Measurements from ENCODE around the gene TSHZ2.
"Not testable (repeated sequence)": the region's sequence is repeated elsewhere in the genome, so short reads cannot be mapped to it uniquely, and the experiment has no call there.

Gene TSHZ2

DNA sequence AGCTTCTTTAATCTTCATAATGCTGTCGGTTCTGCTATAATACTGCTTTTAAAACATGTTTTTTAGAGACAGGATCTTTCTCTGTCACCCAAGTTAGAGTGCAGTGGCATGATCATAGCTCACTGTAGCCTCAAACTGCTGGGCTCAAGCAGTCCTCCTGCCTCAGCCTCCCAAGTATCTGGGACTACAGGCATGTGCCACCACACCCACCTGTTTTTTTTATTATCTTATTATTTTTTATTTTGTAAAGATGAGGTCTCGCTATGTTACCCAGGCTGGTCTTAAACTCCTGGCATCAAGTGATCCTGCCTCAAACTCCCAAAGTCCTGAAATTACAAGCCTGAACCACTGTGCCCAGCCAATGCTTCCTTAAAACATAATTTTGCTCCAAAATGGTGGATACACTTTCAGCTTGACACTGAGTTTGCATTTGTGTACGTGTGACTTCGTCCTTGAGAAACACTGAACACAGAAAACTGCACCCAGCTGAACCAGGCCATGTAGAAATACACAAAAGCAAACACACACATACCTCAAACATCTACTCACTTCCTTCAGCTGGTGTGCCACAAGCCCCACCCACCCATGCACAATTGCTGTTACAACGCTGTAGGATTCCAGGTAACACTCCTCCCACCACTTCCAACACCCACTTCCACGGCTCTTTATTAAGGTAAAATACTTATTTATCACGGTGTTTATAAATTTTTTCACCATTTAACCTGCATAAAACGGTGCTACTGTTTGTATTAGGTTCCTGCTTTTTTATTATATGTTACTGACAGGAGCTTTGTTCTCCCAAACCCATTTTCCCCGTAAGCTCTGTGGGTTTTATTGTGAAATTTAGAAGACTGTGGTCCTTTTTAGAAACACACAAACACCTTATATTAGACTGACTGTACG lies 109.1 kb downstream of the TSHZ2 start:
- peaks cover 22% of the 10 kb centered on the region for H3K4me1 Mint-ChIP-seq (ENCODE audit: low read depth)
- H3K4me3 Mint-ChIP-seq = no peak overlapping the region
- H3K36me3 Mint-ChIP-seq (ENCODE audit: low read depth) = no peaks in the 10 kb centered on the region
- H3K27ac Mint-ChIP-seq = no peak overlapping the region
- H3K27me3 Mint-ChIP-seq = no peaks in the 10 kb centered on the region
- no peaks in the 10 kb centered on the region for H3K9me3 Mint-ChIP-seq

GRCh38 chr20:53081916-53082863 lies 110.0 kb downstream of the TSHZ2 start:
- peaks cover 22% of the 10 kb centered on the region for H3K4me1 Mint-ChIP-seq (ENCODE audit: low read depth)
- H3K36me3 Mint-ChIP-seq (ENCODE audit: low read depth) = no peaks in the 10 kb centered on the region
- no peak overlapping the region for H3K4me3 Mint-ChIP-seq
- H3K27me3 Mint-ChIP-seq = no peaks in the 10 kb centered on the region
- no peak overlapping the region for H3K27ac Mint-ChIP-seq
- no peaks in the 10 kb centered on the region for H3K9me3 Mint-ChIP-seq

- H3K36me3 Mint-ChIP-seq (ENCODE audit: low read depth) = no peaks in the 10 kb centered on the region
- H3K27me3 Mint-ChIP-seq = no peaks in the 10 kb centered on the region
- no peak overlapping the region for H3K4me3 Mint-ChIP-seq
- H3K4me1 Mint-ChIP-seq (ENCODE audit: low read depth) = peaks cover 22% of the 10 kb centered on the region
- H3K9me3 Mint-ChIP-seq = no peaks in the 10 kb centered on the region
- H3K27ac Mint-ChIP-seq = no peak overlapping the region
Measured at GRCh38 chr20:53083411-53083810, 111.3 kb downstream of the TSHZ2 start.

- no peaks in the 10 kb centered on the region for H3K9me3 Mint-ChIP-seq
- H3K4me1 Mint-ChIP-seq (ENCODE audit: low read depth) = peaks cover 22% of the 10 kb centered on the region
- H3K36me3 Mint-ChIP-seq (ENCODE audit: low read depth) = no peaks in the 10 kb centered on the region
- H3K27me3 Mint-ChIP-seq = no peaks in the 10 kb centered on the region
- no peak overlapping the region for H3K4me3 Mint-ChIP-seq
- no peak overlapping the region for H3K27ac Mint-ChIP-seq
Measured at GRCh38 chr20:53084408-53084997, 112.3 kb downstream of the TSHZ2 start.

DNA sequence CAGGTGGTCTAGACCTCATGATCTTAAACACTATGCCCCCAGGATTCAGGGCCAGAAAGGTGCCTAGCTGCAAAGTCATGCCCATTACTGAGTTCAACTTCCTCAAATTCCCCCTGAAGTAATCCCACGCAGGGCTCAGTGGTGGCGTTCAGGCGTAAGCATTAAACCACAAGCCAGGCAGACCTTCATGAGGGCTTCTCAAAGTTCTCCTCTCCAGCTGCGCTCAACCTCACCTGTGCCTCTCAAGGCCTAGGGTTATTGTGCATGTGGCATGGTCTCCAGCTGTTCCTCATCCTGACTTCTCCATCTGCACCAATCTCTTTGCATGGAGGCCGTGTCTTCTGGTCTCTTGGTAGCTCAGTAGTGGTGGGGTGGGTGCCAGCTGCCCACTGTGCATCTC lies 113.6 kb downstream of the TSHZ2 start:
- peaks cover 14% of the 10 kb centered on the region for H3K4me1 Mint-ChIP-seq (ENCODE audit: low read depth)
- H3K4me3 Mint-ChIP-seq = no peak overlapping the region

GRCh38 chr20:53087037-53087777 lies 115.0 kb downstream of the TSHZ2 start:
- Mint-ChIP-seq H3K4me1 (ENCODE audit: low read depth) (peaks cover 4% of the 10 kb centered on the region), H3K4me3 (no peak overlapping the region), H3K9me3 (no peaks in the 10 kb centered on the region), H3K27ac (no peak overlapping the region), H3K36me3 (ENCODE audit: low read depth) (no peaks in the 10 kb centered on the region), H3K27me3 (no peaks in the 10 kb centered on the region)

More for the DNA sequence above, 113.6 kb downstream of the TSHZ2 start:
- Mint-ChIP-seq H3K27me3 (no peaks in the 10 kb centered on the region), H3K27ac (no peak overlapping the region), H3K36me3 (ENCODE audit: low read depth) (no peaks in the 10 kb centered on the region), H3K9me3 (no peaks in the 10 kb centered on the region)

DNA sequence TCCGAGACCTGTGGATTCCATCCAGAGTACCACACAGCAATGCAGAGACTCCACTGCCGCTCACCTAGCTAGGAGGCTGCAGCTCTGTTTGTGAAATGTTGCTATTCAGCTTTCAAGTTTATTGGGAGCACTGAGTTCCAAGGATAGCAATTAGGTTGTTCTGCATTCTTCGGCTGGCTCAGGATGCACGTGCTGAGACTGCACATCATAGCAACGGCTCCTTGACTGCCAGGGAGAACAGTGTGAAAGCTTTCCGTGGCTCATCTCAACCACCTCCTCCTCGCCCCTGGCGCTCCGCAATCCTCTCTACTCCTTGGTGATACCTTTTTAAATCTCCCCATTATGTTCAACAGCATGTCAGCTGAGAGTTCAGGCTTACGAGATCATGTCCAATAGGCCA lies 116.6 kb downstream of the TSHZ2 start:
- H3K27me3 Mint-ChIP-seq = no peaks in the 10 kb centered on the region
- peaks cover 4% of the 10 kb centered on the region for H3K4me1 Mint-ChIP-seq (ENCODE audit: low read depth)
- no peak overlapping the region for H3K4me3 Mint-ChIP-seq
- no peaks in the 10 kb centered on the region for H3K36me3 Mint-ChIP-seq (ENCODE audit: low read depth)
- H3K27ac Mint-ChIP-seq = no peak overlapping the region
- no peaks in the 10 kb centered on the region for H3K9me3 Mint-ChIP-seq

GRCh38 chr20:53089851-53090250 lies 117.7 kb downstream of the TSHZ2 start:
- not testable (repeated sequence) for H3K4me1 Mint-ChIP-seq (ENCODE audit: low read depth); H3K27ac Mint-ChIP-seq; H3K9me3 Mint-ChIP-seq; H3K36me3 Mint-ChIP-seq (ENCODE audit: low read depth); H3K27me3 Mint-ChIP-seq; H3K4me3 Mint-ChIP-seq

GRCh38 chr20:53091789-53092188 lies 119.6 kb downstream of the TSHZ2 start:
- Mint-ChIP-seq H3K27me3 (no peaks in the 10 kb centered on the region), H3K4me1 (ENCODE audit: low read depth) (no peaks in the 10 kb centered on the region), H3K36me3 (ENCODE audit: low read depth) (no peaks in the 10 kb centered on the region), H3K27ac (no peak overlapping the region), H3K9me3 (no peaks in the 10 kb centered on the region), H3K4me3 (no peak overlapping the region)

DNA sequence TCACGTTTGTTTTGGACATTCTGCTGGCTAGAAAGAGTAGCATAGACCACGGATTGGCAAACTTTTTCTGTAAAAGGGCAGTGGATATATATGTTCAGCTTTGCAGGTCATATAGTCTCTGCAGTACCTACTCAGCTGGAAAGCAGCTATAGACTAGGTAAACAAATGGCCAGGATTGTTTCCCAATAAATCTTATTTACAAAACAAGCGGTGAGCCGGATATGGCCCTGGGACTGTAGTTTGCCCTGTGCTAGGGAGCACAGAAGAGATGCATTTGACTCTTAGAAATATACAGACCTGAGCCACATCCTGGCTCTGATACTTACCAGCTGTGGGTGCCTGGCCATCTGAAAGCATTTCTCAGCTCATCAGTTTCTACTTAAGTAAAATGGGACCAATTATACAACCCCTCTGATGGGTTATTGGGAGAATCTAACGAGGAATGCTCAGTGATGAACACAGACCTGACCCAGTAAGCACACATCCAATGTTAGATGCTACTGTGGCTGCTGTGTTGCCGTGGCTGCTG lies 120.7 kb downstream of the TSHZ2 start:
- Mint-ChIP-seq H3K27me3 (no peaks in the 10 kb centered on the region), H3K27ac (no peak overlapping the region), H3K4me3 (no peak overlapping the region), H3K4me1 (ENCODE audit: low read depth) (no peaks in the 10 kb centered on the region), H3K9me3 (no peaks in the 10 kb centered on the region), H3K36me3 (ENCODE audit: low read depth) (no peaks in the 10 kb centered on the region)

- peaks cover 4% of the 10 kb centered on the region for H3K9me3 Mint-ChIP-seq
- H3K27ac Mint-ChIP-seq = no peak overlapping the region
- H3K27me3 Mint-ChIP-seq = peaks cover 3% of the 10 kb centered on the region
- H3K4me3 Mint-ChIP-seq = no peak overlapping the region
- H3K36me3 Mint-ChIP-seq (ENCODE audit: low read depth) = no peaks in the 10 kb centered on the region
- no peaks in the 10 kb centered on the region for H3K4me1 Mint-ChIP-seq (ENCODE audit: low read depth)
Measured at GRCh38 chr20:53097371-53097770, 125.2 kb downstream of the TSHZ2 start.

DNA sequence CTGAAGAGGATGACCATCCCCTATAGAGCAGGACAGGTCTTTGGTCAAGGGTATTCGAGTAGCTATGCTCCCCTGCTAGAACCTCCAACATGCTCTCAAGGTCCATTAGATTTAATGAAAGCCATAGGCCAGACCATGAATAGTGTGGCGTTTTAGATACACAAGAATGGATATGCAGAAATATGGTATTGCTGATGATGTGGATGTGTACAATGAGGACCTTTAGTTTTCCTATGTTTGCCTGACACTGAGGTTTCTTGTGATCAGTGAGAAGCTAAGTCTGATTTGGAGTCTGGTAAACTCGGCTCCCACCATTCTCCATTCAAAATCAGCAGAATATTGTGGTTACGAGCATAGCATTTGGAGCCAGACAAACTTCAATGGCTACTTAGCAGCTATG lies 125.6 kb downstream of the TSHZ2 start:
- Mint-ChIP-seq H3K36me3 (ENCODE audit: low read depth) (no peaks in the 10 kb centered on the region), H3K27me3 (peaks cover 3% of the 10 kb centered on the region), H3K27ac (no peak overlapping the region), H3K4me3 (no peak overlapping the region), H3K9me3 (peaks cover 4% of the 10 kb centered on the region), H3K4me1 (ENCODE audit: low read depth) (no peaks in the 10 kb centered on the region)

- H3K4me1 Mint-ChIP-seq (ENCODE audit: low read depth) = no peaks in the 10 kb centered on the region
- H3K27me3 Mint-ChIP-seq = peaks cover 3% of the 10 kb centered on the region
- no peak overlapping the region for H3K4me3 Mint-ChIP-seq
Measured at GRCh38 chr20:53098621-53099020, 126.5 kb downstream of the TSHZ2 start.

GRCh38 chr20:53099856-53100255 lies 127.7 kb downstream of the TSHZ2 start:
- no peaks in the 10 kb centered on the region for H3K4me1 Mint-ChIP-seq (ENCODE audit: low read depth)
- peaks cover 3% of the 10 kb centered on the region for H3K27me3 Mint-ChIP-seq
- no peaks in the 10 kb centered on the region for H3K36me3 Mint-ChIP-seq (ENCODE audit: low read depth)
- no peak overlapping the region for H3K4me3 Mint-ChIP-seq
- H3K9me3 Mint-ChIP-seq = peaks cover 4% of the 10 kb centered on the region
- H3K27ac Mint-ChIP-seq = no peak overlapping the region

More at GRCh38 chr20:53098621-53099020, 126.5 kb downstream of the TSHZ2 start:
- no peak overlapping the region for H3K27ac Mint-ChIP-seq
- peaks cover 4% of the 10 kb centered on the region for H3K9me3 Mint-ChIP-seq
- no peaks in the 10 kb centered on the region for H3K36me3 Mint-ChIP-seq (ENCODE audit: low read depth)
